HG02588 (cell line): ENCODE data around the gene AGRN.
"Not testable (repeated sequence)": the region's sequence is repeated elsewhere in the genome, so short reads cannot be mapped to it uniquely, and the experiment has no call there.

Source experiments
- ATAC-seq: cut with Tn5 transposase; IDR thresholded peaks from one replicate; pipeline ENCODE4 v1.9.1; 2021; ENCODE audit warnings: mild to moderate bottlenecking, moderate library complexity; ENCODE audit not compliant: unreplicated experiment

The AGRN gene

GRCh38 chr1:1075148-1075935 is 55.4 kb downstream of the AGRN start:
- ATAC-seq, result no peak

GRCh38 chr1:1077396-1077795 is 57.5 kb downstream of the AGRN start:
- not testable (repeated sequence) for ATAC-seq

GRCh38 chr1:1079408-1080121 is 59.6 kb downstream of the AGRN start:
- no peak for ATAC-seq

- no peak for ATAC-seq
Measured at GRCh38 chr1:1080122-1080757, 60.3 kb downstream of the AGRN start.

GRCh38 chr1:1080951-1081310 is 61.0 kb downstream of the AGRN start:
- ATAC-seq, result no peak

GRCh38 chr1:1081311-1082238 is 61.7 kb downstream of the AGRN start:
- no peak for ATAC-seq

GRCh38 chr1:1082239-1082775 is 62.4 kb downstream of the AGRN start:
- ATAC-seq, result no peak

GRCh38 chr1:1082776-1083415 is 63.0 kb downstream of the AGRN start:
- no peak for ATAC-seq

GRCh38 chr1:1083416-1084371 is 63.8 kb downstream of the AGRN start:
- ATAC-seq, result no peak

GRCh38 chr1:1084372-1085170 is 64.7 kb downstream of the AGRN start:
- no peak for ATAC-seq

- ATAC-seq, result no peak
Measured at GRCh38 chr1:1085171-1085841, 65.4 kb downstream of the AGRN start.

- ATAC-seq, result no peak
Measured at GRCh38 chr1:1085911-1086841, 66.3 kb downstream of the AGRN start.

- ATAC-seq, result no peak
Measured at GRCh38 chr1:1086911-1087341, 67.0 kb downstream of the AGRN start.

GRCh38 chr1:1087351-1088028 is 67.6 kb downstream of the AGRN start:
- ATAC-seq, result no peak

GRCh38 chr1:1088029-1088800 is 68.3 kb downstream of the AGRN start:
- no peak for ATAC-seq
